Measurements from ENCODE around the gene SBNO1.

The SBNO1 gene

DNA sequence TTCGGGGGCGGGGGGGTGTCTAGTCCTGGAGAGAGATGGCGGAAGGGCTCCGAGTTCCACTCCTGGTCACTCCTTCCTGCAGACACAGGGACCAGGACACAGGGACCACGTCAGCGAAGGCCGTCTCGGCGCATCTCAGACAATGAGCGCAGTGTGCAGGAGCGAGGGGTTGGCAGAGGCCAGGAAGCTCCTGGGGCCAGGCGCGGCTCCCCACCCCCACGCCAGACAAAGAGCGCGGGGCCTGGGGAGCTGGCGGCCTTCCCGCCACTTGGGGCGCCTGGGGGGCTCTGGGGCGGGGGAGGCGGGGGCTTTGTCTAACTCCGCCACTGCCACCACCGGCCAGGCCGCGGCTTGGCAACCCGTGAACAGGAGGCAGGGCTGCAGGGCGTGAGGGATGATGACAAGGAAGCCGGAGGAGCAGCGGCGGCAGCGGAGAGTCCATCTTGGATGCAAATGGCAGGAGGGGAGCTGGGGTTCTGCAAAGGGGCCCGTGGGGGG is 95.2 kb downstream of the SBNO1 start:
- TF ChIP-seq GATA2 (IDR thresholded peaks at IDR 0.05; ENCODE audit: low read depth, low read length), result no peak
- TF ChIP-seq GATA3 (IDR thresholded peaks at IDR 0.05; ENCODE audit: low read depth, low read length), result no peak

DNA sequence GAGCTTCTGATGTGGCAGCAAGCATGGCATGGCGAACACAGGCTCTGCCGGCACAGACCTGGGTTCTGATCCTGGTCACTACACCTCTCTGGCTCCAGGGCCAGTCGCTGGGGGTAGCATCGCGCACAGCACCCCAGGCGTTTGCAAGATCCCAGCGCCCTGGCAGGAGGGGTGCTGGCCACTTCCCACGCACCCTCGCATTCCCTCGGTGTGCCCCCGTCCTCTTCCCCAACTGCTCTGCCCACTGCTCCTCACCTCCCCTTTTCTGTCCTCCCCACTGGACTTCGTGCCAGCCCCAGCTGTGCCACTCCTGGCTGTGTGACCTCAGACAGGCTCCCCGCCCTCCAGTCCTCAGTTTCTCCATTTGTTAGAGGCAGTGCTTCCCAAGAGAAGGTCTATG is 95.8 kb downstream of the SBNO1 start:
- TF ChIP-seq GATA2 (IDR thresholded peaks at IDR 0.05; ENCODE audit: low read depth, low read length) (no peak), GATA3 (IDR thresholded peaks at IDR 0.05; ENCODE audit: low read depth, low read length) (no peak)

GRCh38 chr12:123267991-123268843 is 96.4 kb downstream of the SBNO1 start:
- TF ChIP-seq GATA3 (IDR thresholded peaks at IDR 0.05; ENCODE audit: low read depth, low read length), result no peak
- no peak for TF ChIP-seq GATA2 (IDR thresholded peaks at IDR 0.05; ENCODE audit: low read depth, low read length)

DNA sequence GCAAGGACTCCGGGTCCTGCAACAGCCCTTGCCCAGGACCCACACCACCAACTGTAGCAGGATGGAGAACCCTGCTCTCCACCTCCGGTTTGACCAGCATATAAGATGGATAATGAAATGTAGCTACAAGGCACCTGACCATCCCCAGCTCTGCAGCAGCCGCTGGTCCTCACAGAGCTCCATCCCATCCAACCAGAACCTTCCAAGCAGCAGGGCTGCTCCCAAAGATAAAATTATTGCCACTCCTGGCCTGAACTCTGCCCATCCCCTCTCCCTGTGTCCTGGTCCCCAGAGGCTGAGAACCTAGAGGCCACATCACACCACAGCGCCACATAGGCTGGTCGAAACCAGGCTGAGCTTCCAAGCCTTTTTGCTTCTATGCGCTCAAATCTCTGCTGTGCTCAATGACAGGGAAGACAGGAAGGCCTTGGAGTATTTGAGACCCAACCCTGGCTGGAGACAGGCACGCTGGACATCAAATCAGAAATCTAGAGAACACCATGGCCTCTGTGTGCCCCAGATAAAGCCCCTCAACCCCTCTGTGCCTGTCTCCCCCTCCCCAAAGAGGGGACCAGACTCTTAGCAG is 97.2 kb downstream of the SBNO1 start:
- TF ChIP-seq GATA3 (IDR thresholded peaks at IDR 0.05; ENCODE audit: low read depth, low read length) (no peak), GATA2 (IDR thresholded peaks at IDR 0.05; ENCODE audit: low read depth, low read length) (no peak)

GRCh38 chr12:123266679-123267277 is 97.9 kb downstream of the SBNO1 start:
- TF ChIP-seq GATA3 (IDR thresholded peaks at IDR 0.05; ENCODE audit: low read depth, low read length) (no peak), GATA2 (IDR thresholded peaks at IDR 0.05; ENCODE audit: low read depth, low read length) (no peak)

DNA sequence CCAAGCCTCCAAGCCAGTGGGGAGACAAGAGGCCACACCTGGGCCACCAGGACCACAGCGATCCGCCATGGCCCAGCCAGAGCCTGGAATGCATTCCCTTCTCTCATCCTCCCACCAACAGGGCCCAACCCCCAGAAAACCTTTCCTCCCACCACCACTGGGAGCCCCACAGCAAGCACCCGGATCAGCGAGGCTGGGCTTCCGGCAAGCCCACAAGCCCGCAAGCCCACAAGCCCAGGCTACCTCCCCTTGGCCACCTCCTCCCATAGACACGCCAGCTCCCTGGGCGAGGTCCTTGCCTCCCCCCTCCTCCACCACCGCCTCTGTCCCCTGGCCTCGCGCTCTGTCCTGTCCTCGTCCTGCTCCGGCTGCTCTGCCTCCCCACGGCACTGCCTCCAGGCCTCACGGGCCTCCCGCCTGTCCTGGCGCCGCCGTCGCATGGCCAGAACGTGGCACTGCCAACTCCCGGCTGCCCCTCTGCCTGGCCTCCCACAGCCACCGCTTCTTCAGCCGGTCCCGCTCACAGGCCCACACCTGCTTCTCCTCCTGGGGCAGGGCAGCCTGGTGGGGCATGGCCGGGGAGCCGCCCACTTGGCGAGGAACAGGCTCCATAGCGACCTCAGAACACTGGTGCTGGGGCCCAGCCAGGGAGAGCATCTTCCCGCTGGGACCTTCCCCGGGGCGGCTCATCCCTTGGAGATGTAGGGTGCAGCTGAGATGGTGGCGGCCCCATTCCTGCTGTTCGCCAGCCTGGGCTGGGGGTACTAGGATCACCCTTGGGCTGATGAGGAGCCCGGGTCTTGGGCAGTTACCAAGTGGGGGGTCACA is 98.6 kb downstream of the SBNO1 start:
- TF ChIP-seq GATA3 (IDR thresholded peaks at IDR 0.05; ENCODE audit: low read depth, low read length) (no peak), GATA2 (IDR thresholded peaks at IDR 0.05; ENCODE audit: low read depth, low read length) (no peak)

GRCh38 chr12:123264642-123265041 is 100.0 kb downstream of the SBNO1 start:
- no peak for TF ChIP-seq GATA3 (IDR thresholded peaks at IDR 0.05; ENCODE audit: low read depth, low read length)
- TF ChIP-seq GATA2 (IDR thresholded peaks at IDR 0.05; ENCODE audit: low read depth, low read length), result no peak

GRCh38 chr12:123263196-123263817 is 101.3 kb downstream of the SBNO1 start:
- TF ChIP-seq GATA3 (IDR thresholded peaks at IDR 0.05; ENCODE audit: low read depth, low read length) (no peak), GATA2 (IDR thresholded peaks at IDR 0.05; ENCODE audit: low read depth, low read length) (no peak)

DNA sequence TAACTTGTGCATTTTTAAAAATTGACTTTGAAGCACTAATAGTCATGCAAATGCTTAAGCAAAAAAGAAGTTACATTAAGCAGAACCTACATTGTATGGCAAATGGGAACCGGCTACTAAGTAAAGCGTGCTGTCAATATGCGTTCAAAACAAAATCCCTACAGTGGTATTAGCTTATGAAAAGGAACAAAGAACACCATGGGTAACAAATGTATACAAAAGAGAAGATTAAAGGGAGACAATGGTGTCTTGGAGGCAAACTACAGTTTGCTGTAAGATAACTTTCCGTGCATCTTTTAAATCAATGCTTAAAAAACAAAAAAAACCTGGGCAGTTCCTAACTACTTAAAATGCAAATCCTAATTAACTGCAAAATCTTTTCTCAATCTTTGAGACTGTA is 103.5 kb downstream of the SBNO1 start:
- TF ChIP-seq GATA2 (IDR thresholded peaks at IDR 0.05; ENCODE audit: low read depth, low read length) (no peak), GATA3 (IDR thresholded peaks at IDR 0.05; ENCODE audit: low read depth, low read length) (no peak)

DNA sequence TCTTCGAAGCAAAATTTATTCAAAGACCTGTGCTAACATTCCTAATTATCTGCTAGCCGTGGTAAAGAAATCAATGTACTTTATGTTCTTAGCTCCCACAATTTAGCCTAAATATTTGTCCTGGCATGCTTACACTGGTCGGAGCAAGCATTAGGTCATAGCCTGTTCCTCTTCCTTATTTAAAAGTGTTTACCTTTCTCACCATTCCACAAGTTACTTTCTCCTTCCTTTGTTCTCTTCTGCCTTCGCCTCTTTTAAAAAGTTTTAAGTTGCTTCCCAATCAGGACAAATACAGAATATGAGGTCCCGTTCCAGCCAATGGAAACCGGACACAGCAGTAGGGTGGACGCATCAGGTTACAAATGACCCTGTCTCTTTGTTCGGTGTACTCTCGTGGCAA is 104.6 kb downstream of the SBNO1 start:
- TF ChIP-seq GATA2 (IDR thresholded peaks at IDR 0.05; ENCODE audit: low read depth, low read length) (no peak), GATA3 (IDR thresholded peaks at IDR 0.05; ENCODE audit: low read depth, low read length) (no peak)

DNA sequence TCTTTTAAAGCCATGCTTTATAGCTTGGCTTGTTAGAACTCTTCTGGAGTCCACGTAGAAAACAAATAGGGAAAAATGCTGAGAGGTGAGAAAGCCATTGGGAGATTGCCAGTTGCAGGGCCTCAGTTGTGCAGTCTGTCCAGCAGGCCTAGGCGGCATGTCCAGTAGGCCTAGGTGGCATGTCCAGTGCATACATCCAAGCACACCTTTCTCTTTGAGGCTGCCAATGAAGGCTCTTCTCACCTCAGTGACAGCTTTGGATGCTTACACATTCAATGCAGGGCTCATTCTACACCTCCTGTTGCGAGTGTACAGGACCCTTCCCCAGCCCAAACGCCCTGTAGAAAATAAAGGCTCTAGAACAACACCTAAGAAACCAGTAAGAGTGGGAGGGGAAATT is 106.1 kb downstream of the SBNO1 start:
- TF ChIP-seq GATA2 (IDR thresholded peaks at IDR 0.05; ENCODE audit: low read depth, low read length) (no peak), GATA3 (IDR thresholded peaks at IDR 0.05; ENCODE audit: low read depth, low read length) (no peak)

DNA sequence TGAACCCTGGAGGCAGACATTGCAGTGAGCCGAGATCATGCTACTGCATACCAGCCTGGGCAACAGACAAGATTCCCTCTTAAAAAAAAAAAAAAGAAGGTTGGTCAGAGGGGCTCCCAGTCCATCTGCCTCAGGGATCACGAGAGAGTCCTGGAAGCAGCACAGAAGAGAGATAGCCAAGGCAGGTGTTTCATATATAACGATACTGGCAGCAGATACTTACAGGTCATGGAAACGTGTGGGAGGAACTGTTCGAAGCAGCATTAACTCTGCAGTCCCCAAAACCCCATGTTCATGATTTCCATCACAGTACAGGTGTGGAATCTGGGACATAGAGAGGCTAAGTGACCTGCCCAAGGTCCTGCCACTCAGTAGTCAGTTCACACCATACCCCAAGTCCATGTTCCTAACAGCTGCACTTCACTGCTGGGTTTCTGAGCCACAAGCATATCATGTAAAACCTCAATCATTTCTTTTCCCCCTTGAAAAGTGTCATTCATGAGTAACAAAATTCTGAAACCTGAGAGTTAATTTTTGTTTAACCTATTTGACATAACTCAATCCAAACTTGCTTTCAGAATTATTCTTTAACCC is 109.7 kb downstream of the SBNO1 start:
- no peak for TF ChIP-seq GATA3 (IDR thresholded peaks at IDR 0.05; ENCODE audit: low read depth, low read length)
- TF ChIP-seq GATA2 (IDR thresholded peaks at IDR 0.05; ENCODE audit: low read depth, low read length), result no peak

All from SH-SY5Y (cell line).